Measurements from ENCODE around the gene METTL24. TPM values are rescaled to one million over a fixed set of nuclear protein-coding genes. Genes with fewer than 3 reads are reported as not detected.

The METTL24 gene
- total and polyA plus RNA-seq, 3 donors from 2014 or later, result 3.5 to 6.3 (median 6.0) TPM

DNA sequence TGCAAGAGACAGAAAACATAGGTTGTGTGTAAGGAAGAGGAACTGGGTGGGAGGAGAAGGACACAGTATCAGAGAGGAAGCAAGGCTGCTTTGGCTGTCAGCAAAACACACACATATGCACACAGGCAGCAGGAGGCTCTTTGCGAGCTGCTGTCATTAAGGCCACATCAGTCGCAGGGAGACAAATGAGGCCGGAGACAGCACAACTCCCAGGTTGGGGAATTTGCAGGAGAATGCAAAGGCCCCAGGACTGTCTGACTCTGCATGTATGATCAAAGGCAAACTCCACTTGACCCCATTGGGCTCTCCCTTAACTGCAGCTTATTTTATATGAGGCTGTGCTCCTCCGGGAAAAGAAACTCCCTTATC is 35.3 kb downstream of the METTL24 start:
- H3K4me1 ChIP-seq, result no peaks in the 10 kb centered on the region
- peaks cover 4% of the 10 kb centered on the region for H3K27me3 ChIP-seq
- H3K4me3 ChIP-seq, result no peak overlapping the region
- no peaks in the 10 kb centered on the region for H3K9me3 ChIP-seq
- DNase-seq, result no peak
- H3K36me3 ChIP-seq (ENCODE audit: low read depth, missing control alignments), result no peaks in the 10 kb centered on the region
- TF ChIP-seq, protein P1, sequence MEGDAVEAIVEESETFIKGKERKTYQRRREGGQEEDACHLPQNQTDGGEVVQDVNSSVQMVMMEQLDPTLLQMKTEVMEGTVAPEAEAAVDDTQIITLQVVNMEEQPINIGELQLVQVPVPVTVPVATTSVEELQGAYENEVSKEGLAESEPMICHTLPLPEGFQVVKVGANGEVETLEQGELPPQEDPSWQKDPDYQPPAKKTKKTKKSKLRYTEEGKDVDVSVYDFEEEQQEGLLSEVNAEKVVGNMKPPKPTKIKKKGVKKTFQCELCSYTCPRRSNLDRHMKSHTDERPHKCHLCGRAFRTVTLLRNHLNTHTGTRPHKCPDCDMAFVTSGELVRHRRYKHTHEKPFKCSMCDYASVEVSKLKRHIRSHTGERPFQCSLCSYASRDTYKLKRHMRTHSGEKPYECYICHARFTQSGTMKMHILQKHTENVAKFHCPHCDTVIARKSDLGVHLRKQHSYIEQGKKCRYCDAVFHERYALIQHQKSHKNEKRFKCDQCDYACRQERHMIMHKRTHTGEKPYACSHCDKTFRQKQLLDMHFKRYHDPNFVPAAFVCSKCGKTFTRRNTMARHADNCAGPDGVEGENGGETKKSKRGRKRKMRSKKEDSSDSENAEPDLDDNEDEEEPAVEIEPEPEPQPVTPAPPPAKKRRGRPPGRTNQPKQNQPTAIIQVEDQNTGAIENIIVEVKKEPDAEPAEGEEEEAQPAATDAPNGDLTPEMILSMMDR (IDR thresholded peaks at IDR 0.05), result no peak
- no peak for TF ChIP-seq POLR2A (IDR thresholded peaks at IDR 0.05)
- intact Hi-C loops (cut with DNase I; ENCODE audit: low total_unique reads), result no loop called here
- no peak overlapping the region for H3K27ac ChIP-seq
- 66 to 67% methylated on average over 4 of the region's 4 CpGs for WGBS, 2 donors

DNA sequence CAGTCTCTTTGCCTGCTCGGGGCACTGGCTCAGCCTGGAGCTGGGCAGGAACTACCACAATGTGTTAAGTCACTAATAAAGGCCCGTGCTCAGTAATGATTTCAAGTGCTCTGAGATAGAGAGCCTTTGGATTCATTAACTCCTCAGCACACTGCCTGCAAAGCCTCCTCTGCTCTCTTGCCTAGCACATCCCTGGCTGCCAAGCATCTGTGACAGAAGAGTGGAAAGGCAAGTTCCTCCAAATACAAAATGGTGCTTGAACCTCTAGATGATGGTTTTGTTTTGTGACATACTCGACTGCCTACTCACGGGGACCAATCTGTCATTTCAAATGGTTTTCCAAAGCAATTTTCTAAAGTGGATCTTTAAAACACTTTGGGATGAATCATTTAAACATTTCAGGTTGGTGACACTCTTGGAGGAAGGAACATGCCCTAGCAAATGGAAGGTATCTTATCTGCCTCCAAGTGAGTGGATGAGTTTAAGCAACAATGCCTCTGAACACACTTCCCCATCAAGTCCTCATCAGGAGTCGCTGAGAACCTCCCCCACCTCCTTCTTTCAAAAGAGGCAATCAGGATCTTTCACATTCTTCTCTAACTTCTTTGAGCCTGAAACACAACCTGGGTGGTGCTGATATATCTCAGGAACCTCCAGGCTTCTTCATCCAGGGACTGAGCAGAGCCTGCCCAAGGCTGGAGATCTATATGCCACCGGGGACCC is 35.8 kb downstream of the METTL24 start:
- WGBS, 2 donors, result 67 to 79% methylated on average over 6 of the region's 6 CpGs
- Histone ChIP-seq H3K36me3 (ENCODE audit: low read depth, missing control alignments) (no peaks in the 10 kb centered on the region), H3K9me3 (no peaks in the 10 kb centered on the region), H3K27me3 (peaks cover 4% of the 10 kb centered on the region), H3K4me1 (no peaks in the 10 kb centered on the region), H3K4me3 (no peak overlapping the region), H3K27ac (no peak overlapping the region)
- TF ChIP-seq POLR2A (IDR thresholded peaks at IDR 0.05), result no peak
- DNase-seq, result no peak
- intact Hi-C loops (cut with DNase I; ENCODE audit: low total_unique reads), result no loop called here

DNA sequence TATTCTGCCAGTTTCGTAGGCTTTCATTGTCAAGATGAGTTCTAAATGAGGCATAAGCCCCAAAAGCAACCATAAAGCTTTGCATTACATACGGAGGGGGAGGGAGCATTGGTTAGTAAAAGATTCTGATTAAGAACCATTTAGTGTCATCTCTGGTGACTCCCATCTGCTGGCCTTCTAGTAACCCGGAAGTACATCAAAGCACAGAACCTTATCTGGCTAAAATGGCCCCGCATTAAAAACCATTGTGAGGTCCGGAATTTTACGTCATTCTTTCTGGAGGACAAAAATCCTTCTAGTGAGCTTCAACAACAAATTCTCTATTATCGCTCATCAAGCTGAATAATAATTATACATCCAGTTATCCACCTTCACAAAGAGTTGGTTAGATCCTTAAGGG is 37.8 kb downstream of the METTL24 start:
- no peak overlapping the region for H3K4me3 ChIP-seq
- H3K9me3 ChIP-seq, result no peaks in the 10 kb centered on the region
- no peak overlapping the region for H3K27ac ChIP-seq
- intact Hi-C loops (cut with DNase I; ENCODE audit: low total_unique reads), result no loop called here
- no peaks in the 10 kb centered on the region for H3K36me3 ChIP-seq (ENCODE audit: low read depth, missing control alignments)
- no peaks in the 10 kb centered on the region for H3K4me1 ChIP-seq
- WGBS, 2 donors, result 92 to 93% methylated on average over 7 of the region's 7 CpGs
- DNase-seq, result no peak
- no peak for TF ChIP-seq POLR2A (IDR thresholded peaks at IDR 0.05)
- H3K27me3 ChIP-seq, result peaks cover 4% of the 10 kb centered on the region

DNA sequence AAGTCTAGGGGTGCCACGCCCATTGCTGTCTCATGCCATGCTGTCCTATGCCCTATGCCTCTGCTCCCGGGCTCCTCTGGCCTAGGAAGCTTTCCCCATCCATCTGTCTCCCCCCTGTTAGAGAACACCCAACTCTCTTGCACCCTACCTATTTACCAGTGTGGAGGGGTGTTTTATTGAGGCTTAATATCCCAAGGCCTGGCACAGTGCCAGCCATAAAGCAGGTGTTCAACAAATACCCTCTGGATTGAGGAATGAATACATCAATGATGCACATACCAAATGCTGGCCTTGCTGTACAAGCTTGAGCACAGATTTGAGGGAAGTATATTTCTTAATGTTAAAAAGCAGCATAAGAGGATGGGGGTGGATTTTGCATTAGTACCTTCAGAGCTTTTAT is 38.3 kb downstream of the METTL24 start:
- no peak overlapping the region for H3K27ac ChIP-seq
- no peaks in the 10 kb centered on the region for H3K4me1 ChIP-seq
- H3K9me3 ChIP-seq, result no peaks in the 10 kb centered on the region
- TF ChIP-seq, protein P1 (IDR thresholded peaks at IDR 0.05), result no peak
- no peak for TF ChIP-seq POLR2A (IDR thresholded peaks at IDR 0.05)
- no peak for DNase-seq
- H3K36me3 ChIP-seq (ENCODE audit: low read depth, missing control alignments), result no peaks in the 10 kb centered on the region
- peaks cover 4% of the 10 kb centered on the region for H3K27me3 ChIP-seq
- 93 to 97% methylated on average over 2 of the region's 2 CpGs for WGBS, 2 donors
- H3K4me3 ChIP-seq, result no peak overlapping the region
- intact Hi-C loops (cut with DNase I; ENCODE audit: low total_unique reads), result no loop called here

DNA sequence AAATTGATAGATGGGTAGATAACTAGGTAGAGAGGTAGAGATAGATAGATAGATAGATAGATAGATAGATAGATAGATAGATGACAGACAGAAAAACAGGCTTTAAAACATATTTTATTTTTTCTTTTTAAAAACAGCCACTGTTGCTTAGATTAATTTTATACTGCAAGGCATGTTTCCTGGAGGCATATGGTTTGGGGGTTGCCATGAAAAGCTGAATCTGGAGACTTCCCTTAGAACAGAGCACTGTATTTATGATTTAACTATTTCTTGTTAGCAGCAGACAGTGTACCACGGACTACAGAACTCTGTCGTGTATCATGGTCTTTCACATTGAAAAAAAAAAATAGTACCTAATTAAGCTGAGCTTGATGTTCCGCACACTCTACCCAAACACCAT is 38.8 kb downstream of the METTL24 start:
- H3K36me3 ChIP-seq (ENCODE audit: low read depth, missing control alignments), result no peaks in the 10 kb centered on the region
- intact Hi-C loops (cut with DNase I; ENCODE audit: low total_unique reads), result no loop called here
- no peak for TF ChIP-seq POLR2A (IDR thresholded peaks at IDR 0.05)
- TF ChIP-seq, protein P1 (IDR thresholded peaks at IDR 0.05), result no peak
- no peak overlapping the region for H3K27ac ChIP-seq
- peaks cover 4% of the 10 kb centered on the region for H3K27me3 ChIP-seq
- WGBS, 2 donors, result 63 to 93% methylated on average over 3 of the region's 3 CpGs
- H3K4me1 ChIP-seq, result no peaks in the 10 kb centered on the region
- H3K9me3 ChIP-seq, result no peaks in the 10 kb centered on the region
- DNase-seq, result no peak
- H3K4me3 ChIP-seq, result no peak overlapping the region

DNA sequence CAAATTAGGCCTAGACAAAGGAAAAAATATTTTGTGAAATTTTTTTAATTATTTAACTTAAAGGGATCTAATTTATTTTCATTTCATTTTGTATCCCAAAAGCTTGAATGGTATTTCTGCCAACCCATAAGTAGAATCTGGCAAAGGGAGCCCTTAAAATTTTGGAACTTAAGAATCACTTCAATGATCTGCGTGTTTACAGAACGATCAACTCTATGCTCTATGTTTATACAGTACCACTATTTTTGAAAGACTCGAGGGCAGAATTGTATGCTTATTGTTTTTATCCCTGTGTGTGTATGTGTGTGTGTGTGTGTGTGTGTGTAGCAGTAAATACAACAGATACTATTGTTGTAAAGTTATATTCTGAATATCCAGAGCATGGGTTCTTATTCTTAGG is 39.2 kb downstream of the METTL24 start:
- peaks cover 4% of the 10 kb centered on the region for H3K27me3 ChIP-seq
- TF ChIP-seq, protein P1 (IDR thresholded peaks at IDR 0.05), result no peak
- no peak for TF ChIP-seq POLR2A (IDR thresholded peaks at IDR 0.05)
- no peak overlapping the region for H3K4me3 ChIP-seq
- no peak overlapping the region for H3K27ac ChIP-seq
- DNase-seq, result no peak
- no peaks in the 10 kb centered on the region for H3K36me3 ChIP-seq (ENCODE audit: low read depth, missing control alignments)
- intact Hi-C loops (cut with DNase I; ENCODE audit: low total_unique reads), result no loop called here
- no peaks in the 10 kb centered on the region for H3K9me3 ChIP-seq
- 58 to 88% methylated on average over 3 of the region's 3 CpGs for WGBS, 2 donors
- no peaks in the 10 kb centered on the region for H3K4me1 ChIP-seq
